Measurements from ENCODE around the gene EMSY.

EMSY gene

DNA sequence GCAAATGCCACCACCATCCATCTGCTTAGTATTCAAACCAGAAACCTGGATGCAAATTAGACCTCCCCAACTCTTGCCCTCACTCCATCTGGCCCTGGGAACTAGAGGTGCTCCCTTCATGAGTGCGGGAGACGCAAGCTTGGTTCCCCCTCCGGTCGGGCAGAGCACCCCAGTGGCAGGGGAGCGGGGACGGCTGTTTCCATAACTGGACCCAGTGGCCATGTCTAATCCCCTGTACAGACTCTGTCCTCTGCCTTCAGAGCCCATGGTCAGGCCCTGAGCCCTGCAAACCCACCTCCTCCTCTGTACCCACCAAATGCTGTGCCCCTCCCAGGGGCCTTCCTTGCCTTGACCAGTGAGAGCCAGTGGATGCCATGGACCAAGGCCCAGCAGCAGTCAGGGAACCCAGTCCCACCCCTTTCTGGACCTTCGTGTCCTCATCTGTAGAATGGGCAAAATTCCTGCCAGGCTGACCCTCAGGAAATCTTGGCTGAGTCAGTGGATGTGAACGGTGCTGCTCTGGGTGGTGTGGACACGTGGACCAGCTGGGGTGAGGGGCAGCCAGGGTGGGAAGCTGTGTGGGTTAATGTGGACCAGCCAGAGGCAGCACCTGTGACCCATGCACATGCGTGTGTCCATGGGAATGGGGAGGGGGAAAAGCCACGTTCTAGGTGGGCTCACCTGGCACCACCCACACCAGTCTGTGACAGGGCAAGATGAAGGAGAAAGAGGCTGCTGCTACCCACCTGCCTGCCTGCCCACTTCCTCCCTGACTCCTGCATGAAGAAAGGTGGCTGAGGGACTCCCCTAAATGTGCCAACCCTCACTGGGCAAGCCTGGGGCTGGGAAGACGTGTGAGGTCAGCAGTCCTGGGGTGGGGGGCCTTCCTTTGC is 153.0 kb downstream of the EMSY start:
- no peak for DNase-seq

DNA sequence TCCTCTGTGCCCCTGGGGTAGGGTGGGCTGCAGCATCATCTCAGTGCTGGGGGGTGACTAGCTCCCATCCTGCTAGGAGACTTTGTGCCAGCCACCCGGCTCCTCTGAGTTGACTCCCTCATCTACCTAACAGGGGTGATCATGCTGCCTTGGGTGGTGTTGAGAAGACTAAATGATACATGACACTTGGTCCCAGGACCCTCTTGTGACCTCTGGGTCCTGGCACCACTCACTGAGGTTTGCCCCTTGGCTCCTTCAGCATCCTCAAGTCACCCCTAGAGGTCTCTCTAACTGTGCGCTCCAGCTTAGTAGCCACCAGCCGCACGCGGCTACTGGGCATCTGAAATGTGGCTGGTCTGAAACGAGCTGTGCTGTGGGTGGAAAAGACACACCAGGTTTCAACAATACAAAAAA is 153.6 kb downstream of the EMSY start:
- DNase-seq: no peak

DNA sequence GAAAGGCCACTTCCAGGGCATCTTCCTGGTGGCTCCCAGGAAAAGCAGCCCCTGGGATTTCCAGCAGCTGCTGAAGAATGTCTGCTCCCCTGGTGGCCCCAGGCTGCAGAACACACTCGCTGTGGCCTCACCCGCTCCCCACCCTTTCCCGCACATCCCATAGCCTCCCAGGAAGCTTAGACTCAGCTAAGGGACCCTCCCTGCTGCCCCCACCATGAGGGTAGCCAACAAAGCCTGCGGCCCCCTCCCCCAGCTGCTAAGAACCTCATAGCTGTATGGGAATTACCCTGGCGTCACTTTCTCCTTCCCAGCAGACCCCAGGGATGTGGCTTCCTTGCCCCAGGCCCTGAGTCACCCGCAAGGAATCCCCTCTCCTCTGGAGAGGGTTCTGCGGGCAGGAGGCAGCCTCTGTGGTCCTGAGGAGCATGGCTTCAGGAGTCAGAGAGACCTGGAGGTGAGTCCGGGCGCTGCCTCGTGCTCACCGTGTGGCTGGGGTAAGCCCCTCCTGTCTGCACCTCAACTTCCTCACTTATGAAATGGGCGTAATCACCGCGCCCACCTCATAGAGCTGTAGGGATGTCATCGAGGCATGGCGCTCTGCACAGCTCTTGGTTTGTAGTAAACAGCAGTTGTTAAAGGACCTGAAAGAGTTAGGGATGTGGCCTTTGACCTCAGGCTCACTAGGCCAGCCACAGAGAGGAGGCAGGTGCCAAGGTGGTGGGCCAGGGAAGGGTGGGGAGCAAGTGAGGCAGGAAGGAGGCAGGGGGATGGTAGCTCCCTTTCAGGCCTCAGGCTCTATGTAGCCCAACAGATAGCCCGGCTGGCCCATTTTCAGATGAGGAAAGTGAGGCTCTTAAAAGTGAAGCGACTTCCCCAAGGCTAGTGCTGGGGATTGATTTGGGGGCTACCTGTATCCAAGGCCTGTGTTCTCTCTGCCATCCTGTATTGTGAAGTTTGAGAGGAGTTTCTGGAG is 154.5 kb downstream of the EMSY start:
- no peak for DNase-seq

DNA sequence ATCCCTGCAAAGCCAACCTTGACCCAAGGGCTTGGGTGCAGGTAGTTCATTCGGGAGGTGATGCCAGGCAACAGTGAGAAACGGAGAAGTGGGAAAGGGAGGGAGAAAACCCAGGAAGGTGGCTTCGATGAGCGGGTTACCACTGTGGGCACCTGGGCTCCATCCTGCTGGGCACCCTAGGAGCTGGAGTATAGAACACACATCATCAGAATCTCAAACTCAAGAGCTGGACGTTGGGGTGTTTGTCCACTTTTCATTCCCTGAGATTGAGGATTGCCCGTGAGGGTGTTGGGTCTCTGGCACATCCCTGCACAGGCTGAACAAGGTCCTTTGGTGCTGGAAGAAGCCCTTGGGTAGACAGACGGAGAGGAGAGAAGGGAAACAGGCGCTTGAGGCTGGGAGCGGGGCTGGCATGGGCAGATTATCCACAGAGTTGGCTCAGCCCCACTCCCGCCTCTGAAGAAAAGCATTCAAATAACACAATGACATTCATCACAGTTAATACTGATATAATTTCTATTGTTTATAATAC is 155.4 kb downstream of the EMSY start:
- DNase-seq: no peak

DNA sequence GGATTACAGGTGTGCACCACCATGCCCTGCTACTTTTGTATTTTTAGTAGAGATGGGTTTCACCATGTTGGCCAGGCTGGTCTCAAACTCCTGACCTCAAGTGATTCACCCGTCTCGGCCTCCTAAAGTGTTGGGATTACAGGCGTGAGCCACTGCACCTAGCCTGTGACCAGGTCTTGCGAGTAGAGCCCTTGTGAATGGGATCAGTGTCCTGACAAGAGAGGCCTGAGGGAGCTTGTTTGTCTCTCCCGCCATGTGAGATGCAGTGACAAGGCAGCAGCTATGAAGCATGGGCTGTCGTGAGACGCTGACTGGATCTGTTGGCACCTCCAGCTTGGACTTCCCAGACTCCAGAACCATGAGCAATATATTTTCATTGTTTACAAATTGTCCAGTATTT is 156.5 kb downstream of the EMSY start:
- DNase-seq: no peak

DNA sequence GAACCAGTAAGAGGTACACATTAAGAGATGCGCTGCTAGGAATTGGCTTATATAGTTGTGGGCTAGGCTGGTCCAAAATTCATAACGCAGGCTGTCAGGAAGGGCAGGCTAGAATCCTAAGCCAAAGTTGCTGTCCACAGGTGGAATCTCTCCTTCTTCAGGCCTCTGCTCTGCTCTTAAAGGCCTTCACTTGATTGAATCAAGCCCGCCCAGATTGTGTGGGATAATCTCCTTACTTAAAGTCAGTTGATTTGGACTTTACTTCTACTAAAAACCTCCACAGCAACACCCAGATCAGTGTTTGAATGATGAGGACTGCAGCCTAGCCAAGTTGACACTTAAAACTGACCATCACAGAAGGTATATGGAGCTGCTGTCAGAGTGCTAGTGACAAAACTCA is 156.9 kb downstream of the EMSY start:
- DNase-seq: no peak

DNA sequence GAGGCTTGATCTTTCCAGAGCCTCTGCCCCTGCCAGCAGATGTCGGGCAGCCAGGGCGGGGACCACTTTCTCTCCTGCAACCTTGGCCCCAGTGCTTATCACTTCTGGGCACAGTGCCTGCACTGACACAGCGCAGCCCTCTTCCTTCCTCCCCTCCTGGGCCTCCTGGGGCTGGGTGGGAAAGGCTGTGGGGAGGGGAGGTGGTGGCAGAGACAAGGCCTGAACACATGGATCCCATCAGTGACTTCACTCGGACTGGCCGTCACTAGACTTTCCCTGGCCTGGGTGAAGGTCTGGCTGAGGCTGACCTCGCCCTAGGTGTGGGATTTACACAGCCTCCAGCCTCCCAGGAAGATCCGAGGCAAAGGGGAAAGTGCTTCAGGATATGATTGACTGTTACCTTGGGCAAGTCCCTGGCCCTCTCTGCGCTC is 157.6 kb downstream of the EMSY start:
- no peak for DNase-seq

Measured in activated CD4-positive, CD25-positive, alpha-beta regulatory T cell (primary cell).